Ishikawa (cell line): ENCODE data around the gene GMCL2.

ENCODE experiments used
- CEBPB ChIP-seq: IDR thresholded peaks from 2 replicates; pipeline ENCODE4 v1.6.1; 2012
- CREB1 ChIP-seq: IDR thresholded peaks from 2 replicates; pipeline ENCODE4 v1.6.1; 2012; ENCODE audit warnings: low read depth
- EGR1 ChIP-seq: IDR thresholded peaks from 2 replicates; pipeline ENCODE4 v1.6.1; 2012
- EP300 ChIP-seq: IDR thresholded peaks from 2 replicates; pipeline ENCODE4 v1.6.1; 2012; ENCODE audit warnings: borderline replicate concordance
- FOXM1 ChIP-seq: IDR thresholded peaks from 2 replicates; pipeline ENCODE4 v1.6.1; 2012; ENCODE audit warnings: low read depth, borderline replicate concordance
- MAX ChIP-seq: IDR thresholded peaks from 2 replicates; pipeline ENCODE4 v1.6.1; 2012
- NFIC ChIP-seq: IDR thresholded peaks from 2 replicates; pipeline ENCODE4 v1.6.1; 2012
- RAD21 ChIP-seq: IDR thresholded peaks from 2 replicates; pipeline ENCODE4 v1.6.1; 2012; ENCODE audit warnings: low read depth
- REST ChIP-seq: IDR thresholded peaks from 2 replicates; pipeline ENCODE4 v1.6.1; 2012; ENCODE audit warnings: low read depth, mild to moderate bottlenecking
- TAF1 ChIP-seq: IDR thresholded peaks from 2 replicates; pipeline ENCODE4 v1.6.1; 2012; ENCODE audit warnings: low read depth, mild to moderate bottlenecking
- TCF12 ChIP-seq: IDR thresholded peaks from 2 replicates; pipeline ENCODE4 v1.6.1; 2012; ENCODE audit warnings: low read depth
- TEAD4 ChIP-seq: IDR thresholded peaks from 2 replicates; pipeline ENCODE4 v1.6.1; 2012
- USF1 ChIP-seq: IDR thresholded peaks from 2 replicates; pipeline ENCODE4 v1.6.1; 2012
- YY1 ChIP-seq: IDR thresholded peaks from 2 replicates; pipeline ENCODE4 v1.6.1; 2012; ENCODE audit warnings: low read depth
- ZBTB7A ChIP-seq: IDR thresholded peaks from 2 replicates; pipeline ENCODE4 v1.6.1; 2012; ENCODE audit warnings: low read depth

Gene GMCL2

GRCh38 chr5:178187014-178187413 lies at the start of gene GMCL2:
Gene GMCL2 (minus strand): TSS chr5:178187371. CDS start chr5:178187299, 72 bp downstream.
- TF ChIP-seq REST, result no peak
- no peak for TF ChIP-seq ZBTB7A
- no peak for TF ChIP-seq EP300

GRCh38 chr5:178236679-178237078 lies 49.5 kb upstream of the GMCL2 start:
- TF ChIP-seq MAX (0 out of 2 replicates have a peak, but pooled peaks have one; percentile 27), TCF12 (no peak), USF1 (peak; percentile 90), NFIC (0 out of 2 replicates have a peak, but pooled peaks have one; percentile 16), EP300 (no peak)

- no peak for TF ChIP-seq CEBPB
- TF ChIP-seq TAF1, result no peak
- no peak for TF ChIP-seq TEAD4
- no peak for TF ChIP-seq CREB1
- TF ChIP-seq MAX, result no peak
- no peak for TF ChIP-seq EP300
- TF ChIP-seq ZBTB7A, result no peak
- TF ChIP-seq RAD21, result no peak
- TF ChIP-seq REST, result no peak
- TF ChIP-seq FOXM1, result no peak
- no peak for TF ChIP-seq USF1
Measured at GRCh38 chr5:178236126-178236525, 49.0 kb upstream of the GMCL2 start.

GRCh38 chr5:178235588-178235974 lies 48.4 kb upstream of the GMCL2 start:
- TF ChIP-seq EP300 (no peak), NFIC (no peak), EGR1 (no peak), TCF12 (no peak), CEBPB (no peak), TAF1 (no peak), YY1 (no peak), TEAD4 (no peak), CREB1 (no peak)

- no peak for TF ChIP-seq MAX
- TF ChIP-seq ZBTB7A, result 0 out of 2 replicates have a peak, but pooled peaks have one; percentile 23
- TF ChIP-seq RAD21, result peak; percentile 88
- TF ChIP-seq TCF12, result no peak
Measured at GRCh38 chr5:178234750-178235587, 47.8 kb upstream of the GMCL2 start.

GRCh38 chr5:178234121-178234749 lies 47.1 kb upstream of the GMCL2 start:
- TF ChIP-seq FOXM1 (no peak), CEBPB (no peak), YY1 (no peak), NFIC (no peak), RAD21 (no peak)
